Muscle of leg (tissue), 16 donors: ENCODE data around the gene CTR9. TPM values are rescaled to one million over a fixed set of nuclear protein-coding genes. Genes with fewer than 3 reads are reported as not detected.
A peak's percentile ranks its signal among the peaks of the same experiment; 100 is the strongest.

Source experiments
- DNase-seq: peaks from one replicate; pipeline ENCODE4 v3.0.0; 2013
- H3K27ac ChIP-seq: one replicate; pipeline ENCODE4 v1.5.1; 2013; ENCODE audit warnings: mild to moderate bottlenecking, low read length, control low read depth
- H3K27me3 ChIP-seq: one replicate; pipeline ENCODE4 v1.6.1; 2013; ENCODE audit warnings: low read length; ENCODE audit not compliant: control insufficient read depth, insufficient read depth
- H3K36me3 ChIP-seq: one replicate; pipeline ENCODE4 v1.6.1; 2013; ENCODE audit warnings: low read length; ENCODE audit not compliant: control insufficient read depth, insufficient read depth
- H3K4me1 ChIP-seq: one replicate; pipeline ENCODE4 v1.6.1; 2013; ENCODE audit warnings: low read length; ENCODE audit not compliant: control insufficient read depth, insufficient read depth
- H3K4me3 ChIP-seq: one replicate; pipeline ENCODE4 v1.5.1; 2013; ENCODE audit warnings: low read length, control low read depth
- H3K9me3 ChIP-seq: replicated peaks from 2 replicates; pipeline ENCODE4 v1.6.1; 2013; ENCODE audit warnings: low read depth, low read length; ENCODE audit not compliant: control insufficient read depth
- WGBS: methylation state at CpG from one replicate; pipeline ENCODE4 v1.1.5; 2013; ENCODE audit warnings: missing lambda C conversion rate; ENCODE audit not compliant: insufficient coverage; 5-methylcytosine and 5-hydroxymethylcytosine counted together
- long read RNA-seq, 11 donors: transcript quantifications; one replicate each; lab custom pipeline, GENCODE V29; 2026
- polyA plus RNA-seq, 8 donors: library from polyadenylated mRNA; unstranded; fragments of 120-200 nt; gene quantifications; one replicate each; pipeline versions ENCODE4 v1.2.1 to v1.2.3, GENCODE V29; 2013; ENCODE audit warnings: inconsistent platforms in 1 of 8, low replicate concordance in 1 of 8; ENCODE audit not compliant: insufficient read length in 8 of 8, insufficient read depth in 1 of 8
- total RNA-seq: library from RNA; stranded (reverse); fragments of 120-200 nt; gene quantifications from one replicate; pipeline ENCODE4 v1.2.4, GENCODE V29; 2013

Gene CTR9
- total RNA-seq (16.4 TPM), polyA plus RNA-seq (10 to 100 TPM; 23.1 to 35.8 (median 29.6) TPM)
- long read RNA-seq, donor 1, full-length matches to known transcripts = 2 of 144 reads
- long read RNA-seq, donor 1, partial matches to known transcripts = 126 of 144 reads
- long read RNA-seq, donor 1, other reads (novel, unspliced or antisense) = 16 of 144 reads
- long read RNA-seq, donor 2, partial matches to known transcripts = 25 of 32 reads
- long read RNA-seq, donor 2, other reads (novel, unspliced or antisense) = 7 of 32 reads
- long read RNA-seq, donor 3, partial matches to known transcripts = 415 of 474 reads
- long read RNA-seq, donor 3, other reads (novel, unspliced or antisense) = 59 of 474 reads
- long read RNA-seq, donor 4, partial matches to known transcripts = 322 of 323 reads
- long read RNA-seq, donor 4, other reads (novel, unspliced or antisense) = 0 of 323 reads
- long read RNA-seq, donor 5, full-length matches to known transcripts = 3 of 825 reads
- long read RNA-seq, donor 5, partial matches to known transcripts = 738 of 825 reads
- long read RNA-seq, donor 5, other reads (novel, unspliced or antisense) = 84 of 825 reads
- long read RNA-seq, donor 6, partial matches to known transcripts = 397 of 589 reads
- long read RNA-seq, donor 6, other reads (novel, unspliced or antisense) = 192 of 589 reads
- long read RNA-seq, donor 7, partial matches to known transcripts = 1,351 of 1,391 reads
- long read RNA-seq, donor 7, other reads (novel, unspliced or antisense) = 40 of 1,391 reads
- long read RNA-seq, donor 8 = 0 reads
- long read RNA-seq, donor 9, full-length matches to known transcripts = 3 of 1,218 reads
- long read RNA-seq, donor 9, partial matches to known transcripts = 1,198 of 1,218 reads
- long read RNA-seq, donor 9, other reads (novel, unspliced or antisense) = 17 of 1,218 reads
- long read RNA-seq, donor 10, partial matches to known transcripts = 1,751 of 1,815 reads
- long read RNA-seq, donor 10, other reads (novel, unspliced or antisense) = 64 of 1,815 reads
- long read RNA-seq, donor 11, full-length matches to known transcripts = 1 of 1,025 reads
- long read RNA-seq, donor 11, partial matches to known transcripts = 991 of 1,025 reads
- long read RNA-seq, donor 11, other reads (novel, unspliced or antisense) = 33 of 1,025 reads

DNA sequence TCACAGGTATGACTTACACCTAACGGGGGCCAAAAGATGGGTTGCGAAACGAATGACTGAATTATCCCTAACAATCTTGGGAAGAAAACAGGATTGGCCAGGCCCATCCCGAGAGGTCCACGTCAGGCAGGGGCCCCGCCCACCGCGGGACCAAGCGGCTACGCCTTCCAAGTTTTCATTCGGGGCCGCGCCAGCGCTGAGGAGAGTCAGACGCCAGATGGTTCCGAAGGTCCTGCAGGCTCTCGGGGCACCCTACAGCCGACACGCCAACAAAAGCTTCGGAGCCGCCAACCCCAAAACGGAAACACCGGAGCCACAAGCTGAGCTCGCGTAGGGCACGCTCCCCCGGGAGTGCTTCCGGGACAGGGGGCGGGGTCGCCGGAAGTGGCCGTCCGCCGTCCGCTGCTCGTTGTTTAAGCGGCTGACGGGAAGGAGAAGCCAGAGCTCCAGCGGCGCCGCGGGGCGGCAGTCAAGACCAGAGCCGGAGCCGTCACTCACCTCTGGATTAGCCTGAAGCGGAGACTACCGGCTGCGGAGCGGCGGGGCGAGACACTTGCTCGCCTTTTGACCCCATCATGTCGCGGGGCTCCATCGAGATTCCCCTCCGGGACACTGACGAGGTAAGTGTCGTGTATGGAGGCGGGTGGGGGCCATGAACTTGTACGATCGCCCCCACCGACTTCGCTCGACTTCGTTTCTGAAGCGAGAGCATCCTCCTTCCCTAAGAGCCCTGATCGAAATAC is at the start of gene CTR9:
Gene CTR9 (plus strand): TSS at position 409 of the 743 bp plus-strand sequence. CDS start 167 bp downstream, at position 576.
- peak; percentile 97 for DNase-seq
- WGBS = under 1% methylated on average over 57 of the region's 67 CpGs
- Histone ChIP-seq H3K9me3 (no peaks in the 10 kb centered on the region), H3K4me3 (peak within 1 kb of the TSS; percentile 85), H3K27ac (peak within 1 kb of the TSS; percentile 100), H3K36me3 (peaks cover 7% of the 10 kb centered on the region), H3K4me1 (peaks cover 2% of the 10 kb centered on the region), H3K27me3 (no peaks in the 10 kb centered on the region)

DNA sequence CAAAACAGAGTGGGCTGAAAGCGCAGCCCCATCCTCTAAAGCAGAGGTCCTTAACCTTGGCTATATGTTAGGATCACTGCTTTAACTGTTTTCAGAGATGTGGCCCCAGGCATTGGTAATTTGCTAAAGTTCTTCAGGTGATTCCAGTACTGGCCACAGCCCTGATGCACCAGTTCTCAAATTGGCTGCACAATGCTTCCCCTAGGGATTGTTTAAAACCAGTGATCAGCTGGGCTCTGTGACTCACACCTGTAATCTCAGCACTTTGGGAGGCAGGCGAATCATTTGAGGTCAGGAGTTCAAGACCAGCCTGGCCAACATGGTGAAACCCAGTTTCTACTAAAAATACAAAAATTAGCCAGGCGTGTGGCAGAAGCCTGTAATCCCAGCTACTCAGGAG is 49.1 kb upstream of the CTR9 start:
- no peak overlapping the region for H3K27ac ChIP-seq
- WGBS = 60% methylated on average over 2 of the region's 3 CpGs
- H3K4me1 ChIP-seq = peaks cover 3% of the 10 kb centered on the region
- H3K36me3 ChIP-seq = no peaks in the 10 kb centered on the region
- H3K4me3 ChIP-seq = no peak overlapping the region
- DNase-seq = no peak
- H3K27me3 ChIP-seq = no peaks in the 10 kb centered on the region
- H3K9me3 ChIP-seq = no peaks in the 10 kb centered on the region

DNA sequence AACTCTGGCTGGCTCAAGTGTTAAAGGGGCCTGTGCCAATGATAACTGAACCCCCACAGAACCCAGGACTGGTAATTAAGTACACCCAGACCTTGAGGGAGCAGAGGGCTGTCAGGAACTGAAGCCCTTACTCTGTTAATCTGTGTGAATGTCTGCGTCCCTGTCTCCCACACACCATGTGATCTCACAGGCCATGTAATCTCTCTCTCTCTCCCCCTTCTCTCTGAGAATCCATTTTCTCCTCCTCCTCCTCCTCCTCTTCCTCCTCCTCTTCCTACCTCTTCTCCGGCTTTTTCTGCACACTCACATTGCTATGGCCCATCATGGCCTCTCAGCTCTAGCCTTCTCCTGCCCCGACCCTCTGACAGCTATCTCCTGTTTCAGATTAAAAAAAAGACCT is 42.9 kb upstream of the CTR9 start:
- Histone ChIP-seq H3K4me1 (no peaks in the 10 kb centered on the region), H3K27ac (no peak overlapping the region), H3K9me3 (no peaks in the 10 kb centered on the region), H3K27me3 (no peaks in the 10 kb centered on the region), H3K4me3 (no peak overlapping the region), H3K36me3 (no peaks in the 10 kb centered on the region)
- no peak for DNase-seq
- 100% methylated on average over 1 of the region's 3 CpGs for WGBS

- Histone ChIP-seq H3K27ac (no peak overlapping the region), H3K27me3 (no peaks in the 10 kb centered on the region), H3K4me3 (no peak overlapping the region), H3K4me1 (no peaks in the 10 kb centered on the region), H3K9me3 (no peaks in the 10 kb centered on the region), H3K36me3 (no peaks in the 10 kb centered on the region)
- DNase-seq = no peak
- WGBS = 63% methylated on average over 1 of the region's 5 CpGs
Measured at GRCh38 chr11:10709299-10710086, 41.6 kb upstream of the CTR9 start.

- no peaks in the 10 kb centered on the region for H3K4me1 ChIP-seq
- H3K9me3 ChIP-seq = no peaks in the 10 kb centered on the region
- 65% methylated on average over 2 of the region's 4 CpGs for whole genome bisulfite sequencing
- DNase-seq = no peak
- H3K36me3 ChIP-seq = no peaks in the 10 kb centered on the region
- no peaks in the 10 kb centered on the region for H3K27me3 ChIP-seq
- H3K27ac ChIP-seq = no peak overlapping the region
- no peak overlapping the region for H3K4me3 ChIP-seq
Measured at GRCh38 chr11:10715571-10715970, 35.5 kb upstream of the CTR9 start.

DNA sequence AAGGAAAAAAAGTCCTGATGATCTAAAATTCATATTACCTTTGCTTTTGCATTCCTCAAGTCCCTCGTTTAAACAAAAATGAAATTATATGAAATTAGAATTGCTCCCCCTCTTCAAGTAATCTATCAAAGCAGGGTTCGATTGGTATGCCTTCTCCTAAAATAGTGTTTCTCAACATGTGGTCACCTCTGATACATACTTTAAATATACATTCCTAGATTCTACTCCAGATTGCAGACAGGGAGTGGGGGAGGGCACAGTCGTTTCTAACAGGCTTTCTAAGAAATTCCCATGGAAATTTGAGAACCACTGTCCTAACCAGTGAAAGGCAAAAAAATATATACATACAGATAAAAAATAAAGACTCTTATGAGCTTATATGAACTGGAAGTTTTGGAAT is 34.9 kb upstream of the CTR9 start:
- DNase-seq = no peak
- Histone ChIP-seq H3K27me3 (no peaks in the 10 kb centered on the region), H3K4me3 (no peak overlapping the region), H3K36me3 (no peaks in the 10 kb centered on the region), H3K27ac (no peak overlapping the region), H3K4me1 (no peaks in the 10 kb centered on the region), H3K9me3 (no peaks in the 10 kb centered on the region)
- WGBS = no CpG with 5 or more reads among the region's 3 CpGs

DNA sequence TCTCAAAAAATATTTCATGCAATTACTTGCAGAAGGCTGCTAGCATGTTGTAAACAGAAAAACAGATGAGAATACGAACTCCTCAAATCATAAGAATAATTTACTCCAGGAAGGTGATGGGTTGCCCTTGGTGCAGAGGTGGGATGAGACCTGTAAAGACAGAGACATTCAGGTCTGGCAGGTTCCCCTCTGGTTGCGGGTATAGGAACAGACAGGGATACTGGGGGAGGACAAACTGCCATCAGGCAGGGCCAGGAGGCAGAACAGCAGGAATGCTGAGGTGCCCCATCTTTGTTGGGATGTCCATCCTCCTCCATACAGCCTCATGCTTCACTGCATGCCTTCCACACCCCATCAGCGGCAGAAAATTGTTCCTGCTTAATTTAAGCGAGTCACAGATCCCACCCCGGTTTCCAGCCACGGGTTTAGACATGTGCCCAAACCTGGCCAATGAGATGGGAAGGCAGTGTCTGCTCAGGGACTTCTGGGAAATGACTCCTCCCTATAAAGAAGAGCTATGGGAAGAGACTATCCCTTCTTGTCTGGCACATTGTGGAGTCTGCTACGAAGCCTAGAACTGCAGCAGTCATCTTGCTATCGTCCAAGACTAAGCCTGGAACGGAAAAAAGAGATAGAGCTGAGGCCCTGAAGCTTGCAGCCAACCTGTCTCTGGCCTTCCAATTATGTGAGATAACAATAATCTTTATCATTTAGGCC is 34.3 kb upstream of the CTR9 start:
- Histone ChIP-seq H3K36me3 (no peaks in the 10 kb centered on the region), H3K27me3 (no peaks in the 10 kb centered on the region), H3K4me1 (no peaks in the 10 kb centered on the region), H3K27ac (no peak overlapping the region), H3K9me3 (no peaks in the 10 kb centered on the region), H3K4me3 (no peak overlapping the region)
- WGBS = 92% methylated on average over 2 of the region's 9 CpGs
- DNase-seq = no peak

- H3K9me3 ChIP-seq = no peaks in the 10 kb centered on the region
- no peak for DNase-seq
- H3K4me1 ChIP-seq = no peaks in the 10 kb centered on the region
- WGBS = 100% methylated on average over 1 of the region's 2 CpGs
- H3K4me3 ChIP-seq = no peak overlapping the region
- no peak overlapping the region for H3K27ac ChIP-seq
- H3K27me3 ChIP-seq = no peaks in the 10 kb centered on the region
- no peaks in the 10 kb centered on the region for H3K36me3 ChIP-seq
Measured at GRCh38 chr11:10719616-10720015, 31.4 kb upstream of the CTR9 start.
